D721Med (cell line): Measurements from ENCODE around the gene JAKMIP1.

Experiments used
- DNase-seq: peaks from one replicate; pipeline ENCODE4 v3.0.0; 2011; ENCODE audit warnings: low spot score; ENCODE audit not compliant: insufficient read length
- FAIRE-seq: peaks from 2 replicates; lab custom pipeline; 2011; peaks lifted over from hg19 to GRCh38; lab: Jason Lieb, UNC
- TF ChIP-seq, protein P1 (sequence below): IDR thresholded peaks from 2 replicates; pipeline ENCODE4 v1.5.1; 2012; ENCODE audit warnings: mild to moderate bottlenecking, control low read depth; ENCODE audit not compliant: insufficient read depth; ENCODE audit errors: missing control alignments

JAKMIP1 gene

GRCh38 chr4:5984843-5985242 lies 215.5 kb downstream of the JAKMIP1 start:
- FAIRE-seq = no peak
- no peak for DNase-seq
- TF ChIP-seq, protein P1, sequence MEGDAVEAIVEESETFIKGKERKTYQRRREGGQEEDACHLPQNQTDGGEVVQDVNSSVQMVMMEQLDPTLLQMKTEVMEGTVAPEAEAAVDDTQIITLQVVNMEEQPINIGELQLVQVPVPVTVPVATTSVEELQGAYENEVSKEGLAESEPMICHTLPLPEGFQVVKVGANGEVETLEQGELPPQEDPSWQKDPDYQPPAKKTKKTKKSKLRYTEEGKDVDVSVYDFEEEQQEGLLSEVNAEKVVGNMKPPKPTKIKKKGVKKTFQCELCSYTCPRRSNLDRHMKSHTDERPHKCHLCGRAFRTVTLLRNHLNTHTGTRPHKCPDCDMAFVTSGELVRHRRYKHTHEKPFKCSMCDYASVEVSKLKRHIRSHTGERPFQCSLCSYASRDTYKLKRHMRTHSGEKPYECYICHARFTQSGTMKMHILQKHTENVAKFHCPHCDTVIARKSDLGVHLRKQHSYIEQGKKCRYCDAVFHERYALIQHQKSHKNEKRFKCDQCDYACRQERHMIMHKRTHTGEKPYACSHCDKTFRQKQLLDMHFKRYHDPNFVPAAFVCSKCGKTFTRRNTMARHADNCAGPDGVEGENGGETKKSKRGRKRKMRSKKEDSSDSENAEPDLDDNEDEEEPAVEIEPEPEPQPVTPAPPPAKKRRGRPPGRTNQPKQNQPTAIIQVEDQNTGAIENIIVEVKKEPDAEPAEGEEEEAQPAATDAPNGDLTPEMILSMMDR = no peak

DNA sequence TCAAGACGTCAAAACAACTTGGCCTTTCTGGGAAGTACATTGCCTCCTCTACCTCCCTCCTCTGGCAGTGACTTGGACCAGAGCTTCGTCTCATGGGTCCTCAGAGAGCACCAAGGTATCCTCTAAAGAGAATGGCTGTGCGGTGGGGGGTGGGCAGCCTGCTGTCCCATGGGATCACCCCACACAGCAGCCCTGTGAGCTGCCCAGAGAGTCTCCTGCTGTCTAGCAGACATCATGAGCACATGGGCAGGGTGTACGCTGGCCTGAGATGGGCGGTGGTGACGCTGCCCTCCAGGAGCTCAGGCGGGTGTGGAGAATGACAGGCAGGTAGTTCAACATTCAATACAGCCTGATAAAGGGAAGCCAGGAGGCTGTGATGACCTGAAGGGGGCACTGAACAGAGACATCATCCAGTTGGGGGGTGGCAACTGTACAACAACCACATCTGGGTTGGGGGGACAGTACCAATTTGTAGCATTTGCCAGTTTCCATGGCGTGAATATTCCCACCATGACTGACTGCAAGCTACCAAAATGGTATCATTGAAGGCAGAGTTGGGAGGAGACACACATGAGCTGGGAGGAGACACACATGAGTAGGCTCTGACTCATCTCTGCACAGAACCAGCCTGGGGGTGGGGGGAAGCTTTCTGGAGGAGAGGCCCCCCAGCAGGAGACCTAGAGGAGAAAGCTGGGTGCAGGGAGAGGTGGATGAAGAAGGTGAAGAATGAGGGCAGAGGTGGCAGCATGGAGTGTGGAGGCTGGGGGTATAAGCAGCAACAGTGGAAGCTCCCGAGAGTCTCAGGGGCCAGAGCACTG lies 218.0 kb downstream of the JAKMIP1 start:
- DNase-seq (no peak), FAIRE-seq (no peak)
- TF ChIP-seq, protein P1 = no peak

DNA sequence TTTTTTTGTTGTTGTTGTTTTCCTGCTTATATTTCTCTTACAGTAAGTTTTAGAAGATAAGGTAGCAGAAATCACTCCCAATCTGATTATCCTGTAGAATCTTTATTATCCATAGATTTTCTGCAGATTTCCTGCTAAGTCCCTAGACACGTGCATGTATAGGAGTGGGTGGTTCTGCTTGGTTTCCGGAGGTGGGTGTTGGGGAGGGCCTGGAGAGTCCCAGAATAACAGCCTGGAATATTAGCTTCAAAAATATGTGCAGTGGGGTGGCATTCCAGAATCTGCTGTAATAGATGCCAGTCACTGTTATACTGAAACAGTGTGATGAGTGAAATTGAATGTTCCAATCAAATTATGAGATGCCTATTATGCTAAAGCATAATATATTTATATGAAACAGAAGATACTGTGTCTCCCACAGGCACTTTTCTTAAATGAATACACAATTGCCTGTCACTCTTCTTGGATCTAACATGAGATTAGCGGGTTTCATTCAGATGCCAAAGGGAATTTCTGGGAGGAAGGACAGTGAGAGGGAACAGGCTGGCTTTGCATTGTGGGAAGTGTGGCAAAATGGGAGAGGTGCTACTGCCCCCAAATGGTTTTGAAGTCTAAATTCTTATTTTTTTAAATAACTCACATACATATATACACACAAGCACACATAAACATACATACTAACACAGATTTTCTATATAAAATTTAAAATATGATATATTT lies 219.8 kb downstream of the JAKMIP1 start:
- no peak for DNase-seq

GRCh38 chr4:5979981-5980380 lies 220.4 kb downstream of the JAKMIP1 start:
- peak; percentile 56 for DNase-seq
- no peak for FAIRE-seq
- TF ChIP-seq, protein P1 = peak; percentile 35

More for the DNA sequence above, 219.8 kb downstream of the JAKMIP1 start:
- FAIRE-seq = no peak
- TF ChIP-seq, protein P1 = no peak

- FAIRE-seq (no peak), DNase-seq (no peak)
Observed at GRCh38 chr4:5976921-5977320, 223.4 kb downstream of the JAKMIP1 start.

GRCh38 chr4:5976431-5976830 lies 223.9 kb downstream of the JAKMIP1 start:
- TF ChIP-seq, protein P1 = no peak
- FAIRE-seq (no peak), DNase-seq (no peak)

More at GRCh38 chr4:5976921-5977320, 223.4 kb downstream of the JAKMIP1 start:
- TF ChIP-seq, protein P1 = no peak
